H9 (cell line): ENCODE measurements around the gene SPRED2. TPM values are rescaled to one million over a fixed set of nuclear protein-coding genes. Genes with fewer than 3 reads are reported as not detected.

ENCODE experiments used
- DNase-seq: peaks from one replicate; pipeline ENCODE4 v3.0.0-alpha.2; 2017
- H2AFZ ChIP-seq: one replicate; pipeline ENCODE4 v1.6.1; 2013; ENCODE audit warnings: mild to moderate bottlenecking, low read length, control low read depth, moderate library complexity
- H2AK5ac ChIP-seq: 2 replicates; pipeline ENCODE4 v1.6.1; 2013; ENCODE audit warnings: low read length, control low read depth, mixed read lengths; ENCODE audit not compliant: insufficient read length
- H2BK120ac ChIP-seq: one replicate; pipeline ENCODE4 v1.6.1; 2013; ENCODE audit warnings: low read depth, mild to moderate bottlenecking, low read length, control low read depth, inconsistent platforms; ENCODE audit not compliant: poor library complexity, severe bottlenecking
- H2BK12ac ChIP-seq: 2 replicates; pipeline ENCODE4 v1.6.1; 2013; ENCODE audit warnings: low read length, control low read depth, mixed read lengths, low read depth; ENCODE audit not compliant: insufficient read length
- H2BK15ac ChIP-seq: 2 replicates; pipeline ENCODE4 v1.6.1; 2013; ENCODE audit warnings: low read depth, low read length, control low read depth
- H2BK20ac ChIP-seq: one replicate; pipeline ENCODE4 v1.6.1; 2013; ENCODE audit warnings: low read depth, mild to moderate bottlenecking, low read length, control low read depth, inconsistent platforms; ENCODE audit not compliant: poor library complexity, severe bottlenecking
- H2BK5ac ChIP-seq: 2 replicates; pipeline ENCODE4 v1.6.1; 2013; ENCODE audit warnings: low read length, control low read depth, mixed read lengths; ENCODE audit not compliant: insufficient read length
- H3K14ac ChIP-seq: 2 replicates; pipeline ENCODE4 v1.6.1; 2013; ENCODE audit warnings: low read length, control low read depth; ENCODE audit not compliant: insufficient read depth
- H3K18ac ChIP-seq: 2 replicates; pipeline ENCODE4 v1.6.1; 2013; ENCODE audit warnings: low read depth, mild to moderate bottlenecking, mixed read lengths, low read length, control low read depth; ENCODE audit not compliant: insufficient read length
- H3K23ac ChIP-seq: 2 replicates; pipeline ENCODE4 v1.6.1; 2013; ENCODE audit warnings: low read length, control low read depth, mixed read lengths, low read depth; ENCODE audit not compliant: insufficient read length
- H3K23me2 ChIP-seq: 2 replicates; pipeline ENCODE4 v1.6.1; 2013; ENCODE audit warnings: low read depth, mild to moderate bottlenecking, mixed read lengths, low read length, control low read depth; ENCODE audit not compliant: insufficient read length, poor library complexity, severe bottlenecking
- H3K27ac ChIP-seq: 2 replicates; pipeline ENCODE4 v1.5.1; 2013; ENCODE audit warnings: low read length, control low read depth, mixed read lengths, low read depth; ENCODE audit not compliant: insufficient read length
- H3K27me3 ChIP-seq: 2 replicates; pipeline ENCODE4 v1.6.1; 2013; ENCODE audit warnings: low read length, control low read depth, inconsistent platforms; ENCODE audit not compliant: insufficient read depth
- H3K4ac ChIP-seq: 2 replicates; pipeline ENCODE4 v1.6.1; 2013; ENCODE audit warnings: low read depth, mild to moderate bottlenecking, control low read depth, inconsistent platforms, low read length, moderate library complexity
- H3K4me1 ChIP-seq: 2 replicates; pipeline ENCODE4 v1.6.1; 2013; ENCODE audit warnings: low read length, control low read depth, inconsistent platforms; ENCODE audit not compliant: insufficient read depth
- H3K4me2 ChIP-seq: 2 replicates; pipeline ENCODE4 v1.6.1; 2013; ENCODE audit warnings: low read length, control low read depth, mixed read lengths; ENCODE audit not compliant: insufficient read length, insufficient read depth
- H3K56ac ChIP-seq: 2 replicates; pipeline ENCODE4 v1.6.1; 2013; ENCODE audit warnings: low read depth, mild to moderate bottlenecking, mixed read lengths, low read length, control low read depth; ENCODE audit not compliant: insufficient read length
- H3K79me1 ChIP-seq: 2 replicates; pipeline ENCODE4 v1.6.1; 2013; ENCODE audit warnings: low read depth, mild to moderate bottlenecking, moderate library complexity, low read length, control low read depth, inconsistent platforms; ENCODE audit not compliant: insufficient read depth, poor library complexity, severe bottlenecking
- H3K79me2 ChIP-seq: 2 replicates; pipeline ENCODE4 v1.6.1; 2013; ENCODE audit warnings: low read length, control low read depth, inconsistent platforms; ENCODE audit not compliant: insufficient read depth
- H3K9ac ChIP-seq: 2 replicates; pipeline ENCODE4 v1.6.1; 2013; ENCODE audit warnings: low read length, control low read depth, mixed read lengths; ENCODE audit not compliant: insufficient read length; ENCODE audit errors: extremely low read depth
- H3K9me3 ChIP-seq: one replicate; pipeline ENCODE4 v1.6.1; 2013; ENCODE audit warnings: low read depth, low read length, inconsistent platforms; ENCODE audit not compliant: control insufficient read depth
- H3T11ph ChIP-seq: one replicate; pipeline ENCODE4 v1.6.1; 2013; ENCODE audit warnings: mild to moderate bottlenecking, low read length, control low read depth, inconsistent platforms
- H4K20me1 ChIP-seq: one replicate; pipeline ENCODE4 v1.6.1; 2013; ENCODE audit not compliant: control insufficient read depth, insufficient read length, insufficient read depth
- H4K5ac ChIP-seq: 2 replicates; pipeline ENCODE4 v1.6.1; 2013; ENCODE audit warnings: low read depth, mild to moderate bottlenecking, mixed read lengths, low read length, control low read depth; ENCODE audit not compliant: insufficient read length
- H4K8ac ChIP-seq: replicated peaks from 2 replicates; pipeline ENCODE4 v1.6.1; 2013; ENCODE audit warnings: low read length, control low read depth, mixed read lengths, low read depth; ENCODE audit not compliant: insufficient read length
- H4K91ac ChIP-seq: 2 replicates; pipeline ENCODE4 v1.6.1; 2013; ENCODE audit warnings: low read depth, mild to moderate bottlenecking, moderate library complexity, mixed read lengths, low read length, control low read depth; ENCODE audit not compliant: insufficient read length
- H3K27ac Mint-ChIP-seq, 3 experiments: 2 replicates in 2 of 3; 3 replicates in 1 of 3; pipeline ENCODE4 v1.8.0; 2020 to 2021; ENCODE audit warnings: mixed read lengths in 3 of 3, mild to moderate bottlenecking in 1 of 3, moderate library complexity in 1 of 3
- H3K27me3 Mint-ChIP-seq: 2 replicates; pipeline ENCODE4 v1.8.0; 2021; ENCODE audit warnings: low read depth, mild to moderate bottlenecking, moderate library complexity, mixed read lengths
- H3K36me3 Mint-ChIP-seq, 3 experiments: 2 replicates in 2 of 3; 3 replicates in 1 of 3; pipeline ENCODE4 v1.8.0; 2020 to 2021; ENCODE audit warnings: low read depth in 3 of 3, mixed read lengths in 3 of 3; ENCODE audit not compliant: insufficient read depth in 1 of 3
- H3K4me1 Mint-ChIP-seq, 2 experiments: 2 replicates each; pipeline ENCODE4 v1.8.0; 2020; ENCODE audit warnings: mixed read lengths in 2 of 2
- H3K4me3 Mint-ChIP-seq, 2 experiments: 2 replicates in 1 of 2; 3 replicates in 1 of 2; pipeline ENCODE4 v1.8.0; 2020 to 2021; ENCODE audit warnings: mild to moderate bottlenecking in 2 of 2, mixed read lengths in 2 of 2, moderate library complexity in 1 of 2
- H3K9me3 Mint-ChIP-seq, 2 experiments: 2 replicates in 1 of 2; 3 replicates in 1 of 2; pipeline ENCODE4 v1.8.0; 2020; ENCODE audit warnings: mild to moderate bottlenecking in 2 of 2, mixed read lengths in 2 of 2, moderate library complexity in 1 of 2
- CTCF ChIP-seq: fragments of 200-600 bp; sonication (generic); conservative IDR thresholded peaks from 3 replicates; pipeline ENCODE4 v1.8.0; 2021; ENCODE audit warnings: antibody characterized with exemption, mild to moderate bottlenecking
- WGBS: extraction: QIAGEN DNeasy Blood & Tissue Kit; methylation state at CpG from one replicate; pipeline ENCODE4 v1.1.7; 2013; ENCODE audit warnings: missing lambda C conversion rate, low lambda C conversion rate, mixed read lengths; ENCODE audit not compliant: insufficient read length; ENCODE audit errors: extremely low coverage; 5-methylcytosine and 5-hydroxymethylcytosine counted together
- total RNA-seq: library from RNA; stranded (reverse); gene quantifications from 2 replicates; pipeline ENCODE4 v1.2.1, GENCODE V29; 2021

The SPRED2 gene
- total RNA-seq, 1 experiment from 2014 or later: 23.5 TPM

- Histone ChIP-seq H3K56ac (no peak overlapping the region), H3K4me2 (no peak overlapping the region), H2AFZ (no peak overlapping the region), H3K4ac (no peak overlapping the region), H4K91ac (no peak overlapping the region), H3K9ac (no peak overlapping the region), H3K14ac (no peak overlapping the region), H4K5ac (no peak overlapping the region), H2BK120ac (no peak overlapping the region), H4K8ac (no peak overlapping the region), H3K27me3 (no peaks in the 10 kb centered on the region), H3T11ph (no peak overlapping the region), H3K23me2 (no peaks in the 10 kb centered on the region), H3K79me1 (no peaks in the 10 kb centered on the region), H2AK5ac (no peak overlapping the region), H3K23ac (no peak overlapping the region), H3K4me1 (peaks cover 36% of the 10 kb centered on the region), H2BK15ac (no peak overlapping the region), H2BK5ac (no peak overlapping the region), H3K27ac (no peak overlapping the region), H3K9me3 (no peaks in the 10 kb centered on the region), H3K18ac (no peak overlapping the region), H4K20me1 (no peaks in the 10 kb centered on the region), H3K79me2 (no peaks in the 10 kb centered on the region), H2BK20ac (no peak overlapping the region), H2BK12ac (no peak overlapping the region)
- Mint-ChIP-seq H3K27ac (0 out of 7 replicates have a peak overlapping the region, but pooled peaks of 2 of the 3 experiments have one; percentile 3 to 61), H3K9me3 (no peaks in the 10 kb centered on the region), H3K27me3 (no peaks in the 10 kb centered on the region; the same call in 1 of the 2 replicates), H3K4me3 (no peak overlapping the region), H3K36me3 (no peaks in the 10 kb centered on the region; a peak in 1 of 7 replicates), H3K4me1 (peaks cover 54 to 58% of the 10 kb centered on the region in 2 experiments)
- DNase-seq: no peak
- WGBS: no CpG with 5 or more reads among the region's 7 CpGs
- TF ChIP-seq CTCF: no peak
These were observed 21.2 kb downstream of the SPRED2 start for GRCh38 chr2:65411056-65411795.
